HUES6 (cell line): ENCODE data around the gene P2RX7.

Experiments used
- H3K27ac ChIP-seq: 2 replicates; pipeline ENCODE4 v1.7.0; 2013; ENCODE audit warnings: low read depth, mild to moderate bottlenecking, low read length, inconsistent platforms
- H3K27me3 ChIP-seq: 2 replicates; pipeline ENCODE4 v1.6.1; 2013; ENCODE audit warnings: low read length; ENCODE audit not compliant: control insufficient read depth, insufficient read depth
- H3K36me3 ChIP-seq: 2 replicates; pipeline ENCODE4 v1.6.1; 2013; ENCODE audit warnings: low read length; ENCODE audit not compliant: control insufficient read depth, insufficient read depth
- H3K4me1 ChIP-seq: 2 replicates; pipeline ENCODE4 v1.6.1; 2013; ENCODE audit warnings: low read length; ENCODE audit not compliant: control insufficient read depth, insufficient read depth
- H3K4me3 ChIP-seq: 2 replicates; pipeline ENCODE4 v1.5.1; 2013; ENCODE audit warnings: low read depth, low read length
- H3K9ac ChIP-seq: one replicate; pipeline ENCODE4 v1.6.1; 2013; ENCODE audit warnings: mild to moderate bottlenecking, low read length
- H3K9me3 ChIP-seq: 2 replicates; pipeline ENCODE4 v1.6.1; 2013; ENCODE audit warnings: low read depth, low read length; ENCODE audit not compliant: control insufficient read depth, insufficient read depth

Gene P2RX7

DNA sequence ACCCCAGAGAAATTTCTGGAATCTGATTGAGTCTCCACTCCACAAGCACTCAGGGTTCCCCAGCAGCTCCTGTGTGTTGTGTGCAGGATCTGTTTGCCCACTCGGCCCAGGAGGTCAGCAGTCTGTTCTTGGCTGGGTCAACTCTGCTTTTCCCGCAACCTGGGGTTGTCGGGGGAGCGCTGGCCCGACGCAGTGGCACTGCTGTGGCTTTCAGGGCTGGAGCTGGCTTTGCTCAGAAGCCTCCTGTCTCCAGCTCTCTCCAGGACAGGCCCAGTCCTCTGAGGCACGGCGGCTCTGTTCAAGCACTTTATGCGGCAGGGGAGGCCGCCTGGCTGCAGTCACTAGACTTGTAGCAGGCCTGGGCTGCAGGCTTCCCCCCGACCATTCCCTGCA, 100.9 kb downstream of the P2RX7 start:
- H3K27me3 ChIP-seq, result no peaks in the 10 kb centered on the region
- H3K9ac ChIP-seq, result no peak overlapping the region
- peaks cover 7% of the 10 kb centered on the region for H3K4me1 ChIP-seq
- H3K27ac ChIP-seq, result no peak overlapping the region
- H3K9me3 ChIP-seq, result no peaks in the 10 kb centered on the region
- H3K36me3 ChIP-seq, result peaks cover 33% of the 10 kb centered on the region
- H3K4me3 ChIP-seq, result no peak overlapping the region

DNA sequence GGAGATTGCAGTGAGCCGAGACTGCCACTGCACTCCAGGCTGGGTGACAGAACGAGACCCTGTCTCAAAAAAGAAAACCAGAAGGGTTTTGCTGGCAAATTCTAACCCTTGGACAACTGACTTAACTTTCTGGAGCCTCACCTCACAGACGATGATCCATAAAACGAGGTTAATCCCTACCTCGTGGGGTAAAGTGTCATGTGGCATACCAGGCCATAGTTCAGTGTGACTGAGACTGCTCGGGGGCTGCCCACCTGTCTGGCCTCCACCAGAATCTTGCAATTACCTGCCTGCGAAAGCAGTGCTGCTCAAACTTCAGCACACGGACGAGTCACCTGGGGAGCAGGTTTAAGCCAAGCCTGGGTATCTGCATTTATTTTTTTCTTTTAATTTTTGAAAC, 104.1 kb downstream of the P2RX7 start:
- Histone ChIP-seq H3K27ac (no peak overlapping the region), H3K9me3 (no peaks in the 10 kb centered on the region), H3K4me3 (no peak overlapping the region), H3K9ac (no peak overlapping the region), H3K27me3 (no peaks in the 10 kb centered on the region), H3K36me3 (peaks cover 42% of the 10 kb centered on the region), H3K4me1 (peaks cover 23% of the 10 kb centered on the region)

DNA sequence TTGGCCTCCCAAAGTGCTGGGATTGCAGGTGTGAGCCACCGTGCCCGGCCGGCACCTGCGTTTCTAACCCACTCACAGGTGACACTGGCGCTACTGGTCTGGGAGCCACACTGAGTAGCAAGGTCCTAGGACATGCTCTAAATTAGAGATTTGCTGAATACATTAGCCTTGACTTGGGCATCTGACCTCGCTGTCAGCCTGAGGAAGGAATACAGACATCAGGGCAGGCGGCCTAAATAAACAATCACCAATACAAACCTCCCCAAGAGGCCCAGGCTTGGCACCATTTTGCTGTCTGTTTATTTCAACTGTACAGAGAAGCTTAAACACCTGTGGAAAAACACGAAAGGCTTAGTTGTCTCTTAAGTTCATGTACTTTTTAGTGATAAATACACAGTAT, 104.7 kb downstream of the P2RX7 start:
- no peak overlapping the region for H3K4me3 ChIP-seq
- no peak overlapping the region for H3K27ac ChIP-seq
- peaks cover 23% of the 10 kb centered on the region for H3K4me1 ChIP-seq
- no peaks in the 10 kb centered on the region for H3K9me3 ChIP-seq
- no peaks in the 10 kb centered on the region for H3K27me3 ChIP-seq
- H3K36me3 ChIP-seq, result peaks cover 42% of the 10 kb centered on the region
- H3K9ac ChIP-seq, result no peak overlapping the region
